ENCODE results near the gene PAX2.

PAX2 gene

DNA sequence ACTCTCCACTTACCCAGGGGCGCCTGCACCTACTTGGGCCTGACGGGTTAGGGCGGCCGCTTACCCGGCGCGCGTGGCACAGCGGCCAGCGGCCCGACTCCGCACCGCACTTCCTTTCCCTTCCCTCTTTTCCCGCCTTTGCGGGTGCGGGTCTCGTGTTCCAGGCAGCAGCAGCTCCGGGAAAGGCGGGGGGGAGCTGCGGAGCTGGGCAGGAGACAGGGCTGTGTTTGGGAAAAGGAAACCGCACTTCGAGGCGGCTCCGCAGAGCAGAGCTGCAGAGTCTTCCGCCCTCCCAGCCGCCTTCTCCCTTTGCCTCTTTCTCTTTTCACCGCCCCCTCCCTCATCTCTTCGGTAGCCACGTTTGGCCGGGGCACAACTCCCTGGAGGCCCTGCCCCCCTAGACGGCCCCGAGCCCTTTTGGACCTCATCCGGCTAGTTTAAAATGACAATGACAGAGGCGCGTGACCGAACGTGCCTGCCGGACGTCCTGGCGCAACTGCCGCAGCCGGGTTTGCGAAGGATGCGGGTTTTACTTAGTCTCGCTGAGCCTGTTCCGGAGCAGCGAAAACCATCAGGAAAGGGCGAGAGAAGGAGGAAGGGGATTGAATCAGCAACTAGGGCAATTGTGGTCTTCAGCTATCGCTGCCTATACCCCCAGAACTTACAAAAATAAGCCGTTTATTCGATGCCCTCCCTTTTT is 7.9 kb upstream of the PAX2 start:
- H3K4me3 ChIP-seq (ENCODE audit: low read depth, low read length), result peak overlapping the region; percentile 20

DNA sequence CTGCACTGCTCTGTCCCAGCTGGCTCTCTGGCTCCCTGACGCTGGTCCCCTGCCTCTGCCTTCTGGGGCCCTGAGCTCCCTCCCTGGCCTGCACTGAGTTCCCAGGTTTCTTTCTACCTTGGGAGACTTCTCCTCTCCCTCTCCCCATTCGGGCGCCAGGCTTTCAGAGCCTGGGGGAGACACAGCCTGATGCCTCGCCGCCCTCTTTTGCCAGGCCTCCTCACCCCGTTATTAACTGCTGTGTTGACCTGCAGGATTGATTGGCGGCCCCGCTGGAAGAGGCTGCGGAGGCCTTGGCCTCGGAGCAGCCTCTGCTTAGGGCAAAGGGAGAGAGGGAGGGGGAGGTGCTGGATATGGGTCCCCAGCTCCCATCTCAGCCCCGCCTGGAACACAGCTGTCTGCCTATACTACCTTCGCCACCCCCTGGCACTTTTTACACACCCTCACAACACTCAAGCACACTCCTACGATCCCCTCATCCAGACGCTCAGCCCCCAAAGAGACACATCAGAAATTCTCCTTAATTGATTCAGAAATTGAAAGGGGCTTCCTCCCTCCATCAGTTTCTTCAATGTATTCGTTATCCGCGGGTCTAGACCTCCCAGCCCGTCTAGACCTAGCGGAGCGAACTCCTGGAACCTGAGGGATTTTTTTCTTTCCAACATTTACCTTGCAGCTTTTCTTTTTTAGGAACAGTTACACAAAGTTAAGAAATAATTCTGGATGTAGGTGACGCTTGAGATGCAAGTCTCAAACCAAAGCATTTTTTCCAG is 7.1 kb upstream of the PAX2 start:
- no peak overlapping the region for H3K4me3 ChIP-seq (ENCODE audit: low read depth, low read length)

DNA sequence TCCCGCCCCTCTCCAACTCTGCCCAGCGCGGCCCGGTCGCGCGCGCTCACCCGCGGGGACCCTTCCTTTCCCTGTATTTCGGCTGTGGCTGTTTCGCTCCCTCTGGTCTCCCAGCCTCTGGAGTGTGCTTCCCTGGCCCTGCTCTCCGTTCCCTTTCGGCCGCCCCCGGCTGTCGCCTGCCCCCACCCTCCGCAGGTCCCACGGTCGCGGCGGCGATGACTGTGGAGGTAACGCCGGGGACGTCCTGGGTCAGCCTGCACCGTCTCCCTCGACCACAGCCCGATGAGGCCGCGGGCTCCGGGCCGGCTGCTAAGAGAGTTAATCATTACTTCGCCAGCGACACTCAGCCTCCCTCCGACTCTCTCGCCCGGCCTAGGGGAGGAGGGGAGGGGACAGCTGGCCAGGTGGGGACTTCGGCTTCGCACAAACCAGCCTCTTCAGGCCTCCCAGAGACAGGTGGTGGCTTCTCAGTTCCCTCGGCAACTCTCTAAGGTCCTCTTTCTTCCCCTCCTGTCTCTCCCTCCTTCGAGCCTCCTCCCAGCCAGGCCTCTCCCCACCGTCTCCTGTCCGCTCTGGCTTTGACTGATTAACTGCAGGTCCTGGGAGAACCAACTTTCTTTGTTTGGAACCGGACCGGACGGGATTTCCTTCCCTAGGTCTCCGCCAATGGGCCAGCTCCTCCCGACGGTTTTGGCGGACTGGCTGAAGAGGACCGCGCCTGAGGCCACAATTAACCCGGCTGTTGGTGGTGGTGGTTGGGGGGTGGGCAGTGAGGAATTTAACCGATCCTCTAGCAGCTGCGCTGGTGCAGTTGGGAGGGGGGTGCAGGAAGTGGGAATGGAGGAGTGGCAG is 5.6 kb upstream of the PAX2 start:
- no peak overlapping the region for H3K4me3 ChIP-seq (ENCODE audit: low read depth, low read length)

DNA sequence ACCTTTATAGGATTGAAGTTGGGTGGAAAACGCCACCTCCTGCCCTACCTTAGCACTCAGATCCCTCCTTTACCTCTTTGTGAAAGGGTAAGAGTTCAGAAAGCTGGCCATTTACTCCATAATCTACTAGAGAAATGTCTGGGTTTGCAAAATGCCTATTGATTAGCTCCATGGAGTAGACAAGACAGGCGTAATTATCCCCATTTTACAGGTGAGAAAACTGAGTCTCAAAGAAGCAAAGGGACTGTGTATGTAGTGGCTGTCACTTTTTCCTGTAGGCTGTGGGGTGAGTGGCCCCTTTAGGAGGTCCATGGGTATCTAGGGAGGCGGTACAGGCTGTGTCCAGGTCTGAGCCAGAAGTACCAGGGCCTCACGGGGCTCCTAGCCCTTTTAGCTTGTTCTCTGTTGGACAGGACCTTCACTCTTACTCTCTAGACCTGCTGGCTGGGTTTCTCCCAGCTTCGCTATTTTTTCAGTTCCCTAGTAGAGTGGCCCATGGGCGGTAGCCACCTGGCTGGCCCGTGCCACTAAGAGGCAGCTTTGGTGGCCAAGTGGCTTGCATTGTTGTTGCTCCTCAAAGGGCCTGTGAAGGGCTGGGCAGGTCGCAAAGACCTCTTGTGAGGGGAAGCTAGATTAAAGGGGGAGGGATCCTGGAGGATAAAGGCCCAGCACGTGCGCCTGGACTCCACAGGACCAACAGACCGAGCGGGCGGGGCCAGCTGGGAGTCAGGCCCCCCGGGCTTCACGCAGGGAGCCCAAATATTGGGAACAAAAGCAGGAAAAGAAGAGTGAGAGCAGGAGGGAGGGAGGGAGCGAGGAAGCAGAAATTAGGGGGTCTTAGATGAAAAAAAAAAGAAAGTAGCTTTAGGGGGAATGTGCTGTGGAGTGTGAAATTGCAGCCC is 4.7 kb upstream of the PAX2 start:
- no peak overlapping the region for H3K4me3 ChIP-seq (ENCODE audit: low read depth, low read length)

DNA sequence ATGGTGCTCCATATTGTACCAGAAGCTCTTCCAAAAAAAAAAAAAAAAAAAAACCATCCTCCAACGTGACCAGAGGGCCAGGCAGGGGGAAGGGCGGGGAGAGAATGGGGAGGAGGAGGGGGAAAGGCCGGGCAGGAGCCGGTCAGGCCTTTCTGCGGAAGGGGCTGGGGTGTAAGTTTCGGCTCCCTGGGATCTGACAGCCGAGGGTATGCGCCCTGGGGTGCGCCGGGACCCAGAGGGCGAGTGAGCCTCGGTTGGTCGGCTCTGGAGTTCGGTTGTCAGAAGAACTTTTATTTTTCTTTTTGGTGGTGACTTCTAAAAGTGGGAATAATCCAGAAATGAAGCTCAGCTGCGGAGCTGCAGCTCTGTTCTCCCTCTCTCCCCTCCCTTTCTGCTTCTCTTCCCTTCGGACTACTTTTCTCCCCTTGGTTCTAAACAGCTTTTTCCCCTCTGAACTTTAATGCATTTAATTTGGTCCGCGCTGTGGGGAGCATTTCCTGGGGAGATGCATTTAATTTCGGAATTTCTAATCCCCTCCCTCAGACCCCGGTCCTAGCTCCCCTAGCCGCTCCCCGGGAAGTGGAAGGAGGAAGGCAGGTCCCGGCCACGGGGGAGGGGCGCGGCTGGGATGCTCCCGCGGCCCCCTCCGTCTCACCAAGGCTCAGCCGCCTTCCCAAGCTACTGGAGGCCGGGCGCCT is 3.9 kb upstream of the PAX2 start:
- H3K4me3 ChIP-seq (ENCODE audit: low read depth, low read length), result no peak overlapping the region

DNA sequence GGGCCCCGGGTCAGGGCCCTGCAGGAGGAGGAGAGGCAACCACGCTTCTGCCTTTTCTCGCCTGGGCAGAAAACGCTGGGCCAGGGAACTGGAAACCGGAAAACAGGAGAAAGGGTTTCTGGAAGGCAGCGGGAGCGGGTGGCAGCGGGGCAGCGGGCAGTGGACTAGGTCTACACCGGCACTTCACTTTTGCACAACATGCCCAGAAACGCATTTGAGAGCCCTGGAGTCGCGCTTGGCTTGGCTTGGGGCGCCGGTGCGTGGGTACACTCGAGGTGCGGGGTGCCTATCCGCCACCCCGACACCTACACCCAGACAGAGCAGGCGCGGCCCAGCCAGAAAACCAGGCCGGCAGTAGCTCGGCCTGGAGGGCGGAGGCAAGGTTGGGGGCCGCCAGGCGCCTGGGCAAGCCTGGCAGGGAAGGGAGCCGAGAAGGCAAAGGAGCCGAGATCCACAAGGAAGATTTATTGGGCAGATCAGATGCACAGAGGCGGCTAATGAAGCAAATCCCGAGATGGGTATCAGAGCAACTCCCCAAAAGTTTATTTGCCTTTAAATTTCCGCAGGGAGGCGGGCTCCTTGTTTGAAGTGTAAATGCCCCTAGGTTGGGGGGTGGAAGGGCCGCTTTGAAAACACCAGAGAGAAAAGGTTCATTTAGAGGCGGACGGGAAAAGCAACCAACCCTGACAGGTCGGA is 3.2 kb upstream of the PAX2 start:
- H3K4me3 ChIP-seq (ENCODE audit: low read depth, low read length), result no peak overlapping the region

DNA sequence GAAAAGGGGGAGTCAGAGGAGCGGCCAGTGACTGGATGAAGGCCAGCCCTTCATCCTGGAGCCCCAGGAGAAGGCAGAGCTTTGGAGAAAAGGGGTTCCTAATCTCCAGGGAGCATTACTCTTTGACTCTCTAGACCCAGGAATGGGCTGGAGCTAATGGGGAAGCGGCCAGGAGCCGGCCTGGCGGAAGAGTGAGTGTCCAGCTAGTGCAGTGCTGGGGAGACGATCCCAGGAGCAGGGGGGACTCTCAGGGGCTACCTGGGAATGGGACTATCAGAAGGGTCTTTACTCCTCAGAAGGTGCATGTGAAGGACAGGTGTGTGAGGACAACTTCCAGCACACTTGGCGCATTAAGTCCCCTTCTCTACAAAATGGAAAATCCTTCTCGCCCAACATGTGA is 2.4 kb upstream of the PAX2 start:
- no peak overlapping the region for H3K4me3 ChIP-seq (ENCODE audit: low read depth, low read length)

DNA sequence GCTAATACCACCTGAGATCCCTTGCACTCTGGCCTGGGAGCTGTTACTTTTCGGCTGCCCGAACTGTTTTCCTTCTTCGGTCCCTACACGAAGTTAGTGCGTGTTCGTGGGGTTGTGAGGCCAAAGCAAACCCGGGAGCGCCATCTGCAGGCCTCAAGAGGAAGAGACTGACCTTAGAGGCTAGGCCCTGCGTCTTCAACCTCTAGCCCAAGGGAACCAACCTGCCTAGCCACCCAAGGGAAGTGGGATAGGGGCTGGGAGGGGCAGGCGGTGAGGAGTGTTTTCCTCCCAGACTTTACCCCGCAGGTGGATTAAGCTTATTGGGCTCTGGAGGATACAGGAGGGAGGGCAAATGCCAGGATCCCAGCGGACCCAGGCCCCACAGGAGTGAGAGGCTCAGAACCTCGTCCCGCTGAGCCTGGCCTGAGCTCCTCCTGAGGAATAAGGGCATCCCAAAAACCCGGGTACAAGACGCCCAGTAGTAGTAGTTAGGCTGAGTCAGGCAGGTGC is 1.7 kb upstream of the PAX2 start:
- no peak overlapping the region for H3K4me3 ChIP-seq (ENCODE audit: low read depth, low read length)

DNA sequence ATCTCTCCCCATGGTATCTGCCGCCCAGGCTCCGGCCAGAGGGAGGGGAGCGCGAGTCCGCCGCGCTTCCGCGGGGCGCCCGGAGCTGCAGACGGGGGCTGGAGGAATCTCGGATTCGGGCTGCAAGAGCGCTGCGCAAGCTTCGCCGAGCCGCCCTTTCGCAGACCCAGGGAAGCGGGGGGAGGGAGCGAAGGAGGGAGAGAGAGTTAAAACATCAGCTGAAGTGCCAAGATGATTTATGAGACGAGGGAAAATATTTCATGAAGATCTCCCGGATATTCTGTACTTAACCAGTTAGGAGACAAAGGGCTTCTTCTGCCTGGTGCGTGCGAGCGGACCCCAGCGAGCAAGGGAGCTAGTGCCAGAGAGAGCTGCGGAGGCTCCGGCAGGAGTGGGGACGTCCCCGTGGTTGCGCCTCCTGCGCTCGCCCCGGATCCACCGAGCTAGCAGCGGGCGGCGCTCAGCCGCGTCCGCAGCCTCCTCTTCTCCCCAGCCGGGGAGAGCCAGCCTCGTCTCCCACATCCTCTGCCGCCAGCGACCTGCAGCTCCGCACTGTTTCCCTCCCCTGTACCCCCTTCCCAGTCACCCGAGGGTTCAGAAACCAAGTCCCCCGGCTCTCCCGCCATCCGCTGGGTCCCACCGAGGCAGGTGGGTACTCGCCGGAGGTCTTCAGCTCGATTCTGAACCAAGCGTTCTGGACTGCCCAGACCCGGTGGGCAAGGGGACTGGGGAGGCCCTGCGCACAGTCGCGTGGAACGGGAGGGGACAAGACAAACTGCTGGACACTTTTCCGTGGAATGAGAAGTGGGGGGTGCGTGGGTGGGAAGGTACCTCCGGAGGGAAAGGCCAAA is 1.0 kb upstream of the PAX2 start:
- no peak overlapping the region for H3K4me3 ChIP-seq (ENCODE audit: low read depth, low read length)

DNA sequence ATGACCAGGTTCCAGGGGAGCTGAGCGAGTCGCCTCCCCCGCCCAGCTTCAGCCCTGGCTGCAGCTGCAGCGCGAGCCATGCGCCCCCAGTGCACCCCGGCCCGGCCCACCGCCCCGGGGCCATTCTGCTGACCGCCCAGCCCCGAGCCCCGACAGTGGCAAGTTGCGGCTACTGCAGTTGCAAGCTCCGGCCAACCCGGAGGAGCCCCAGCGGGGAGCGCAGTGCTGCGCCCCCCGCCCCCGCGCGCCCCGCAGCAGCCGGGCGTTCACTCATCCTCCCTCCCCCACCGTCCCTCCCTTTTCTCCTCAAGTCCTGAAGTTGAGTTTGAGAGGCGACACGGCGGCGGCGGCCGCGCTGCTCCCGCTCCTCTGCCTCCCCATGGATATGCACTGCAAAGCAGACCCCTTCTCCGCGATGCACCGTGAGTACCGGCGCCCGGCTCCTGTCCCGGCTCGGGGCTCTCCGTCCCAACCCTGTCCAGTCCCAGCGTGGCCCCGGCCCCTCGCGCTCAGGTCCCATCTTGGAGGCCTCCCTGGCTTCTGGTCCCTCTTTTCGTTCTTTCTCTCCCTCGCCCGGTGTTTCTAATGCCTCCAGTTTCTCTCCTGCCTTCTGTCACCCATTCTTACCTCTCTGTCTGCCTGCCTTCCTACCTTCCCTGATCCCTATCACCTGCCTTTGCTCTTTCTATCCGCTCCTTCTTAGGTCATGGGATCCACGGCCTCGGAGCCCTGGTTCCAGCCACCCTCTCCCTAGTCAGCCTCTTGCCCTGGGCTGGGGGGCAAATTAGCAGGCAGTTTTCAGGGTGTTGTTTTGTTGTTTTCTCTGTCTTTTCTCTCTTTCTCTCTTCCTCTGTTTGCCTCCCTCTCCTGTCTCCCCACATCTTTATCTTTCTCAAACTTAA is 751 bp downstream of the PAX2 start:
- H3K4me3 ChIP-seq (ENCODE audit: low read depth, low read length), result no peak overlapping the region

DNA sequence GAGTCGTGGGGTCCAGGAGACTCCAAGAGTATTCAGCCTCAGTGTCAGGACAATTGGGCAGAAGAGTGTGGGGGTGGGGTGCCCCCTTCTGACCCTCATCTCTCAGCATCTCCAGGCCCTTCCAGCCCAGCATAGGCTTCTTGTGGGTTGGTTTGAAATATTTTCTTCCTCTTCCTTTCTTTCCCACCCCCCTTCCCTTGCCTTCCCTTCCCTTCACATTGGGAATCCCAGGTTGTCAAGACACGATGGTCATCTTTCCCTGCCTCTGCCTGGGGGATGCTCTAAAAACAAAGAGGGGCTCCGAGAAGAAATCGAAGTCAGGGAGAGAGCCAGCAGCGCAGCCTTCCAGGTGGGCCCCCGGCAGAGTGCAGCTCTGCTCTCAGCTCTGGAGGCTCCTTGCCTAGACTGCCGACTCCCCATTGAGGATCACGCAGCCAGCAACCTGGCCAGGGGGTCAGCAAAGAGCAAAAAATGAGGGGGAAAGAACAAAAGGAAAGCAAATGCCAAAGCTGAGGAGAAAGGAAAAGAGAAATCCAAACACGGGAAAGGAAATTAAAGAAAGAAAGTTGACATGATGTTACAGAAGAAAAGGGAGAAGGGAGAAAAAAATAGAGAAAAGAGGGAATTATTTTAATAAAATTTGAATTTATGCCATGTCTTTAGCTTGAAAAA is 1.5 kb downstream of the PAX2 start:
- no peak overlapping the region for H3K4me3 ChIP-seq (ENCODE audit: low read depth, low read length)

DNA sequence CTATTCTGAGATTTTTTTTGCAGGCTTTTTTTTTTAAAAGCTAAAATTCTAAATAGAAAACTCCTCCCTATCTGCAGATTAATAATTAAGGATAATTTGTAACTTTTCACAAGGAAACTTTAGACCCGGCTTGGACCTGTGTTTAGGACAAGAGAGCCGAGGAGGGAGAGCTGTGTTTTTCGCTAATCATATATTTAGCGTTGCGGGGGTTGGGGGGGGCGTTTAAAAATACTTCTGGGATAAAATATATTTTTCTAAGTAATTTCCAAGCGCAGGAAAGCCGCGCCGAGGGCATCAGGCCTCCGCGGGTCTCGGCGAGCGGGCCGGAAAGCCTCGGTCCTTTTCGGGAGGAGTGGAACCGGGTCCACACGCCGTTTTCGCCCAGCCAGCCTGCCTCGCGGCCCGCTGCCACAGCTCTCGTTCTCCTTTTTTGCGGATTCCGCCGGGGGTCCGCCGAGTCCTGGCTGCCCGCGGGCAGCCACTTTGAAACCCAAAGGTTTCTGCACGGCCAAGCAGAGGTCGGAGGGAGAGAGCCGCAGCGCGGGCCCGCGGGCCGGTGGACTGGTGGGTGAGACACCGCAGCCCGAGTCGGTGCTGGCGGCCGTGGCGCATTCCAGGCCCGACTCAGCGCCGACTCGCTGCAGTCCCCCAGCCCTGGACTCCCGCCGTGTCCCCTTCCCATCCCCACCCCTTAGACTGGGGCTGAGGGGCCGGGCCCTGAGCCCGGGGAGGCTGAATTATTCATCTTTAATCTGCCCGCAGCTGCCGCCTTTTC is 2.3 kb downstream of the PAX2 start:
- H3K4me3 ChIP-seq (ENCODE audit: low read depth, low read length), result no peak overlapping the region

DNA sequence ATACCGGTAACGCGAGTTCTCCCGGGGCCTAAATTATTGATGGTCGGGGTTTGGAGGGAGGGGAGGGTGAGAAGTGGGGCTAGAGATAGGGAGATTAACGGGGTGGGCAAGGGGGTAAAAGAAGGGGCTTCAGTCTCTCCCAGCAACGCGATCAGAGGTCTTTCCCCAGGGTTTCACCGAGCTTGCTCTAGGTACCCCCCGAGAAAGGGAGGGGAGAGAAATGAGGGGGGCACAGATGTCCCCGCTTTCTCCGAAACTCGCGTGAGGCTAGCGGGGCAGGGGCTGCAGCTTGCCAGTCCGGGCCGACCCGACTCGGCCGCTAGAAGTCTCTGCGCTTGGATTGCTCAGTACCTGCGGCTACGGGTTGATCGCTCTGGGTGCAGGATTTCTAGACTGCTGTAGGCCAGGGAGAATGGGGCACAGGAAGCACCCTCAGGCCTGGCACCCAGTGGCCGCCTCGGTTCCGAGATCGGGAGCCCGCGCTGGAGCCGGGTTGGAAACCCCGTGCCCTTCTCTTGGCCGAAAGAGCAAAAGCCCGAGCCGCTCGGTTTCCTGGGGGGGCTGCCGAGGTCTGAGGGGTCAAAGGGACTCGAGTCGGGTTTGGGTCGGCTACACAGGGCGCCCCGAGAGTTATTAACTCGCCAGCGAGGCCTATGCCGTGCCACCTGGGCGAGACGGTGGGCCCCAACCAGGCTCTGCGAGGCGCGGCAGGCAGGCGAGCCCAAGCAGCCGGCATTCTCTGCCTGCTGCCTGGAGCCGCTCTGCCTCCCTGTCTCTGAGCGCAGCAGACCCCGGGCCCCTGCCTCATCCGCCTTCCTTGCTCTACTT is 3.1 kb downstream of the PAX2 start:
- H3K4me3 ChIP-seq (ENCODE audit: low read depth, low read length), result no peak overlapping the region

DNA sequence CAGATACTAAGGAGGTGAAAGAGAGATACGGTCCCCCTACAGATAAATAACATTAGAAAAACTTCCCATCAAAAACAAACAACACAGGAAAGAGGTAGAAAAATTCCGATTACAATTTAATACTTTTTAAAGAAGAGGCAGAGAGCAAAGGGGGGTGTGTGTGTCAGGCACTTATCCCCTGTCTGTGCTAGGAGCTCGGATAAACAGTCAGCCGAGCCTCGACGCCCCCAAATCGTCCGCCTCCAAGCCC is 3.6 kb downstream of the PAX2 start:
- no peak overlapping the region for H3K4me3 ChIP-seq (ENCODE audit: low read depth, low read length)

Measured in iPS-11a (cell line).